Gastroesophageal sphincter (tissue), 2 donors: ENCODE results near the gene KHDRBS2.

ENCODE experiments used
- POLR2A ChIP-seq, 2 donors: fragments of 450-650 bp; IDR thresholded peaks; one replicate each; pipeline ENCODE4 v1.6.1; 2017; ENCODE audit warnings: antibody characterized with exemption in 2 of 2, mild to moderate bottlenecking in 2 of 2, moderate library complexity in 1 of 2
- POLR2AphosphoS5 ChIP-seq: sonication (generic); formaldehyde crosslinking; IDR thresholded peaks from one replicate; pipeline ENCODE4 v1.6.1; 2017; ENCODE audit warnings: antibody characterized with exemption

GRCh38 chr6:62286470-62286843 lies 432 bp upstream of the KHDRBS2 start:
- TF ChIP-seq POLR2A (IDR thresholded peaks at IDR 0.05) (no peak), POLR2AphosphoS5 (no peak)
